Measurements from ENCODE around the gene SEPTIN1. TPM values are rescaled to one million over a fixed set of nuclear protein-coding genes. Genes with fewer than 3 reads are reported as not detected.

The SEPTIN1 gene
- polyA plus RNA-seq, 1 of the 3 experiments (the other 2 are of a cell fraction), result 0.25 TPM

DNA sequence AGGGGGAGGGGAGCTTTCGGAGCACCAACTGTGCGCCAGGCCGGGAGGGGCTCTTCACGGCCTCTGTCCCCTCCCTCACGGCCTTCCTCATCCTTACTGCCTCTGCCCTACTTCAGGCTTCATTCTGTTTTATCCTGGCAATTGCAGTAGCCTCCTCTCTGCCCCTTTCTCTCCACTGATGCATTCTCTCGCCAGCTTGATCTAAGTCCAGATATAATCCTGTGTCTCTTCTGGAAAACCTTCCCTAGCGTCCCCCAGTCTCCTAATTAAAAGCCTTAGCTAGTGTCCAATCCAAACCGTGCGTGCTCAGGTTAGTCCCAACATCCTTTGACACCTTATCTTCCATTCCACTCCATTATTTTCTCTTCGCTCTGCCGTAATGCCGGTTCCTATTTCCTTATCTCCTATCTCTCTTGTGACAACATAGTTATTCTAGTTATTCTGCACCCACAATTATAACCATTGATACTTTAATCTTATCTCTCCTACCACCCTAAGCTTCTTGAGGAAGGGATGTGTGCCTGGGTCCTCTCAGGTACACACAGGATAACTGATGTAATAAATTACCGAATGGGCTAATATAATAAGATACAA lies 13.7 kb upstream of the SEPTIN1 start:
- Histone ChIP-seq H3K9me2 (no peaks in the 10 kb centered on the region), H4K20me1 (ENCODE audit: insufficient read depth) (no peaks in the 10 kb centered on the region), H3K4me2 (peak overlapping the region; percentile 82), H3K27me3 (ENCODE audit: insufficient read depth) (no peaks in the 10 kb centered on the region), H3K4me3 (ENCODE audit: low read depth in 2 of 2, low read length in 1 of 2) (peak overlapping the region; percentile 88 to 94), H3K27ac (ENCODE audit: low read depth in 2 of 2, low read length in 1 of 2) (peak overlapping the region; percentile 44 to 96; a peak in 3 of 4 replicates), H3K9ac (peak overlapping the region; percentile 63; the same call in 1 of the 2 replicates), H3K79me2 (ENCODE audit: insufficient read depth) (peaks cover 28% of the 10 kb centered on the region), H2AFZ (ENCODE audit: low read depth) (peak overlapping the region; percentile 51; the same call in 1 of the 2 replicates), H3K36me3 (replicated peaks in 1 of 2; ENCODE audit: control insufficient read depth in 1 of 2, insufficient read depth in 2 of 2, low read length in 1 of 2) (peaks cover 5 to 18% of the 10 kb centered on the region in 2 experiments), H3F3A (replicated peaks; ENCODE audit: insufficient read depth) (peaks cover 40% of the 10 kb centered on the region), H3K9me3 (no peaks in the 10 kb centered on the region), H3K4me1 (ENCODE audit: control insufficient read depth in 1 of 2, insufficient read depth in 2 of 2, low read depth in 1 of 2, low read length in 1 of 2) (peaks cover 10 to 18% of the 10 kb centered on the region in 2 experiments; a peak in 2 of 4 replicates)
- peak; percentile 68 for DNase-seq
- TF ChIP-seq, protein P1, sequence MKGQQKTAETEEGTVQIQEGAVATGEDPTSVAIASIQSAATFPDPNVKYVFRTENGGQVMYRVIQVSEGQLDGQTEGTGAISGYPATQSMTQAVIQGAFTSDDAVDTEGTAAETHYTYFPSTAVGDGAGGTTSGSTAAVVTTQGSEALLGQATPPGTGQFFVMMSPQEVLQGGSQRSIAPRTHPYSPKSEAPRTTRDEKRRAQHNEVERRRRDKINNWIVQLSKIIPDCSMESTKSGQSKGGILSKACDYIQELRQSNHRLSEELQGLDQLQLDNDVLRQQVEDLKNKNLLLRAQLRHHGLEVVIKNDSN (IDR thresholded peaks at IDR 0.05; ENCODE audit: borderline replicate concordance, low read depth), result no peak
- TF ChIP-seq GATA2 (CRISPR knock-in tag; IDR thresholded peaks at IDR 0.05) (peak; percentile 55), NRF1 (IDR thresholded peaks at IDR 0.05; ENCODE audit: low read depth, low read length) (no peak), SIN3A (IDR thresholded peaks at IDR 0.05; ENCODE audit: borderline replicate concordance, low read depth, low read length) (no peak)
- TF ChIP-seq, protein P2, sequence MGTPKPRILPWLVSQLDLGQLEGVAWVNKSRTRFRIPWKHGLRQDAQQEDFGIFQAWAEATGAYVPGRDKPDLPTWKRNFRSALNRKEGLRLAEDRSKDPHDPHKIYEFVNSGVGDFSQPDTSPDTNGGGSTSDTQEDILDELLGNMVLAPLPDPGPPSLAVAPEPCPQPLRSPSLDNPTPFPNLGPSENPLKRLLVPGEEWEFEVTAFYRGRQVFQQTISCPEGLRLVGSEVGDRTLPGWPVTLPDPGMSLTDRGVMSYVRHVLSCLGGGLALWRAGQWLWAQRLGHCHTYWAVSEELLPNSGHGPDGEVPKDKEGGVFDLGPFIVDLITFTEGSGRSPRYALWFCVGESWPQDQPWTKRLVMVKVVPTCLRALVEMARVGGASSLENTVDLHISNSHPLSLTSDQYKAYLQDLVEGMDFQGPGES (IDR thresholded peaks at IDR 0.05; ENCODE audit: low read depth, low read length), result no peak
- CTCF ChIA-PET, result interaction anchor here (1.0 to 2.7 kb wide), 11 partner anchors 8 to 233 kb away, joined by 3 to 30 read pairs (median 4); partner anchors contain the start of genes DCTPP1, TBC1D10B and ZNF771
- POLR2A ChIA-PET, result interaction anchor here (0.5 to 4.0 kb wide), 7 partner anchors 9 to 41 kb away, joined by 4 to 33 read pairs (median 12); partner anchors contain the start of genes CD2BP2, SEPTIN1 and ZNF771
- WGBS (ENCODE audit: low lambda C conversion rate), result 13% methylated on average over 13 of the region's 13 CpGs

DNA sequence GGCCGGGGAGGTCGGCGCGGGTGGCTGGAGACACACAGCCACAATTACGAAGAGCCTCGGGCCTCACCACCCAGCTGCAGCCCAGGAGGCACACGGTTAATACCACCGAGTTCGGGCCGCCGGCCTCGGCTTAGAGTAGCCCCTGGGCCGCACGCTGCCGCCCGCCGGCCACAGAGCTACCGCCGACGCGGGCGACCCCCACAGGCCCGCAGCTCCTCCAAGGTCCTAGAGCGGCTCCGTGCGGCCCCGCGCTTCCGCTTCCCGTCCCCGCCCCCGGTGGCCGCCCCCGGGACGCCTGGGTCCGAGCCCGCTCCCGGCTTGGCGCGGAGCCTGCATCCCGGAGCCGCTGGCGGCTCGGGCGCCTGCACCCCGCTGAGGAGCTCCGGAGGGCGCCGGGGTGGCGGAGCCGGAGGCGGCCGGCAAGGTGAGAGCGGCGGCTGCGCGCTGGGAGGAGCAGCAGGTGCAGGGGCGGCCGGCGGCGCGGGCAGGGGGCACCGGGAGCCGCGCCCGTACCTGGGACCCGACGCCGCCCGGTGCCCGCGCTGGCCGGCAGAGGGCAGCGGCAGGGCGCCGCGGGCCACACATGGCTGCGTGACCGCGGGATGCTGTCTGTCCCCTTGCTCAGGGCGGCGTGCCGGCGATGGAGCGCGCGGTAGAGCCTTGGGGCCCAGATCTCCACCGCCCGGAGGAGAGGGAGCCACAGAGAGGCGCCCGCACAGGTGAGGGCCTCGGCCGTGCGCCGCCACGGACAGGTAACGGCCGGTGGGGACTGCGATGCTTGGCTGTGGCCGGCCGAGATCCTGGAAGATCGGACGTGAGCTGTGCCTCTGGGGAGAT lies 13.0 kb upstream of the SEPTIN1 start, which contains the start of gene ZNF48:
Gene ZNF48, plus strand, starts transcription at position 266 of the 837 bp plus-strand sequence. Its CDS starts 375 bp downstream, at position 641.
- Histone ChIP-seq H3K9ac (peak within 1 kb of the TSS; percentile 94), H3K36me3 (replicated peaks in 1 of 2; ENCODE audit: control insufficient read depth in 1 of 2, insufficient read depth in 2 of 2, low read length in 1 of 2) (peaks cover 5 to 18% of the 10 kb centered on the region in 2 experiments), H3K9me2 (no peaks in the 10 kb centered on the region), H3K27ac (ENCODE audit: low read depth in 2 of 2, low read length in 1 of 2) (peak within 1 kb of the TSS; percentile 83 to 96), H4K20me1 (ENCODE audit: insufficient read depth) (no peaks in the 10 kb centered on the region), H3F3A (replicated peaks; ENCODE audit: insufficient read depth) (peaks cover 34% of the 10 kb centered on the region), H3K9me3 (no peaks in the 10 kb centered on the region), H3K27me3 (ENCODE audit: insufficient read depth) (no peaks in the 10 kb centered on the region), H3K4me2 (peak within 1 kb of the TSS; percentile 82), H2AFZ (ENCODE audit: low read depth) (peak within 1 kb of the TSS; percentile 79), H3K4me3 (ENCODE audit: low read depth in 2 of 2, low read length in 1 of 2) (peak within 1 kb of the TSS; percentile 88 to 94), H3K79me2 (ENCODE audit: insufficient read depth) (peaks cover 28% of the 10 kb centered on the region), H3K4me1 (ENCODE audit: control insufficient read depth in 1 of 2, insufficient read depth in 2 of 2, low read depth in 1 of 2, low read length in 1 of 2) (peaks cover 10 to 18% of the 10 kb centered on the region in 2 experiments; a peak in 2 of 4 replicates)
- ChIA-PET POLR2A (interaction anchor here (0.5 to 4.0 kb wide), 14 partner anchors 9 to 588 kb away, joined by 3 to 33 read pairs (median 6); partner anchors contain the start of genes CD2BP2, SEPTIN1 and ZNF771), CTCF (interaction anchor here (0.8 to 2.7 kb wide), 14 partner anchors 9 to 234 kb away, joined by 3 to 30 read pairs (median 4); partner anchors contain the start of genes DCTPP1, TBC1D10B and ZNF771)
- WGBS (ENCODE audit: low lambda C conversion rate), result 2% methylated on average over 9 of the region's 103 CpGs
- DNase-seq, result peak; percentile 94
- TF ChIP-seq RAD21 (IDR thresholded peaks at IDR 0.05; ENCODE audit: low read length) (no peak; the same call in 1 of the 2 replicates), TEAD4 (IDR thresholded peaks at IDR 0.05; ENCODE audit: borderline replicate concordance, insufficient read depth) (no peak), FOXJ3 (CRISPR knock-in tag; IDR thresholded peaks at IDR 0.05) (no peak), GABPA (IDR thresholded peaks at IDR 0.05; ENCODE audit: low read depth) (peak; percentile 84), TAF1 (IDR thresholded peaks at IDR 0.05; ENCODE audit: borderline replicate concordance, low read depth, low read length) (peak; percentile 82; the same call in 1 of the 2 replicates), SMC3 (IDR thresholded peaks at IDR 0.05; ENCODE audit: low read depth, low read length) (peak; percentile 19; the same call in 1 of the 2 replicates), TCF12 (IDR thresholded peaks at IDR 0.05) (no peak), FOXM1 (IDR thresholded peaks at IDR 0.05; ENCODE audit: low read depth) (0 out of 2 replicates have a peak, but pooled peaks have one; percentile 21), ELF1 (IDR thresholded peaks at IDR 0.05) (peak; percentile 83), EP300 (IDR thresholded peaks at IDR 0.05; ENCODE audit: borderline replicate concordance in 1 of 2, low read depth in 1 of 2, low read length in 1 of 2) (peak; percentile 36 to 45; a peak in 1 of 4 replicates), GATA2 (CRISPR knock-in tag; IDR thresholded peaks at IDR 0.05) (no peak), EZH2phosphoT487 (IDR thresholded peaks at IDR 0.05; ENCODE audit: borderline replicate concordance, low read depth) (no peak), NFIC (IDR thresholded peaks at IDR 0.05; ENCODE audit: borderline replicate concordance) (0 out of 2 replicates have a peak, but pooled peaks have one; percentile 6)
- TF ChIP-seq, protein P3, sequence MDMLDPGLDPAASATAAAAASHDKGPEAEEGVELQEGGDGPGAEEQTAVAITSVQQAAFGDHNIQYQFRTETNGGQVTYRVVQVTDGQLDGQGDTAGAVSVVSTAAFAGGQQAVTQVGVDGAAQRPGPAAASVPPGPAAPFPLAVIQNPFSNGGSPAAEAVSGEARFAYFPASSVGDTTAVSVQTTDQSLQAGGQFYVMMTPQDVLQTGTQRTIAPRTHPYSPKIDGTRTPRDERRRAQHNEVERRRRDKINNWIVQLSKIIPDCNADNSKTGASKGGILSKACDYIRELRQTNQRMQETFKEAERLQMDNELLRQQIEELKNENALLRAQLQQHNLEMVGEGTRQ (IDR thresholded peaks at IDR 0.05; ENCODE audit: borderline replicate concordance, low read depth, low read length), result no peak
- TF ChIP-seq, protein P4, sequence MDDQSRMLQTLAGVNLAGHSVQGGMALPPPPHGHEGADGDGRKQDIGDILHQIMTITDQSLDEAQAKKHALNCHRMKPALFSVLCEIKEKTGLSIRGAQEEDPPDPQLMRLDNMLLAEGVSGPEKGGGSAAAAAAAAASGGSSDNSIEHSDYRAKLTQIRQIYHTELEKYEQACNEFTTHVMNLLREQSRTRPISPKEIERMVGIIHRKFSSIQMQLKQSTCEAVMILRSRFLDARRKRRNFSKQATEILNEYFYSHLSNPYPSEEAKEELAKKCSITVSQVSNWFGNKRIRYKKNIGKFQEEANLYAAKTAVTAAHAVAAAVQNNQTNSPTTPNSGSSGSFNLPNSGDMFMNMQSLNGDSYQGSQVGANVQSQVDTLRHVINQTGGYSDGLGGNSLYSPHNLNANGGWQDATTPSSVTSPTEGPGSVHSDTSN (IDR thresholded peaks at IDR 0.05), result no peak
- TF ChIP-seq, protein P1 (IDR thresholded peaks at IDR 0.05; ENCODE audit: borderline replicate concordance, low read depth), result no peak

All from SK-N-SH (cell line).